GM12878 (cell line): ENCODE results near the gene SLC9B1. TPM values are rescaled to one million over a fixed set of nuclear protein-coding genes. Genes with fewer than 3 reads are reported as not detected.
"Not testable (repeated sequence)": the region's sequence is repeated elsewhere in the genome, so short reads cannot be mapped to it uniquely, and the experiment has no call there.

Experiments used
- ATAC-seq: fragments of 200-7000 bp; cut with Tn5 transposase; 3 replicates; pipeline ENCODE4 v1.9.1; 2020; ENCODE audit warnings: mild to moderate bottlenecking, moderate library complexity
- BruUV-seq: library from RNA; stranded (reverse); fragments of 400-500 nt; replicated peaks from 2 replicates; lab custom pipeline; 2021; lab: Mats Ljungman, UMichigan
- CTCF ChIA-PET: fragments of 300-600 bp; sonication (Branson Sonifier 250); formaldehyde crosslinking; extraction: SDS; loops from one replicate; lab custom pipeline; 2021; ENCODE audit warnings: inconsistent platforms; lab: Yijun Ruan, JAX
- POLR2A ChIA-PET: fragments of 350-600 bp; formaldehyde crosslinking; extraction: SDS; loops from one replicate; lab custom pipeline; 2021; ENCODE audit warnings: inconsistent platforms; lab: Charles Lee
- RAD21 ChIA-PET: fragments of 300-600 bp; sonication (Branson Sonifier 250); formaldehyde crosslinking; loops from one replicate; lab custom pipeline; 2023; ENCODE audit warnings: antibody characterized with exemption; ENCODE audit not compliant: unreplicated experiment; lab: Charles Lee
- SMC1A ChIA-PET: fragments of 300-600 bp; sonication (Branson Sonifier 250); formaldehyde crosslinking; loops from one replicate; lab custom pipeline; 2023; ENCODE audit not compliant: unreplicated experiment, uncharacterized antibody; lab: Charles Lee
- DNase-seq: peaks from one replicate; pipeline ENCODE4 v3.0.0-alpha.2; 2011; ENCODE audit warnings: low read depth, low spot score
- FAIRE-seq: peaks from 3 replicates; lab custom pipeline; 2011; peaks lifted over from hg19 to GRCh38; lab: Jason Lieb, UNC
- H2AFZ ChIP-seq: 2 replicates; pipeline ENCODE4 v1.6.0; 2011; ENCODE audit warnings: low read depth, low read length, control low read depth; ENCODE audit not compliant: control insufficient read depth
- H3K27ac ChIP-seq: 2 replicates; pipeline ENCODE4 v1.5.1; 2011; ENCODE audit warnings: control low read depth; ENCODE audit not compliant: control insufficient read depth, insufficient read depth
- H3K27me3 ChIP-seq, 2 experiments: replicated peaks in 1 of 2; 2 replicates each; pipeline versions ENCODE4 v1.6.0 to v1.6.1; 2011; ENCODE audit warnings: low read length in 1 of 2; ENCODE audit not compliant: control insufficient read depth in 2 of 2, insufficient read depth in 2 of 2
- H3K36me3 ChIP-seq, 2 experiments: 2 replicates each; pipeline ENCODE4 v1.5.1; 2011; ENCODE audit warnings: low read length in 1 of 2; ENCODE audit not compliant: control insufficient read depth in 2 of 2, insufficient read depth in 2 of 2
- H3K4me1 ChIP-seq: 2 replicates; pipeline ENCODE4 v1.6.1; 2011; ENCODE audit warnings: mild to moderate bottlenecking, low read length, moderate library complexity, mixed read lengths; ENCODE audit not compliant: control insufficient read depth, insufficient read depth
- H3K4me2 ChIP-seq: 2 replicates; pipeline ENCODE4 v1.6.0; 2011; ENCODE audit warnings: control low read depth; ENCODE audit not compliant: control insufficient read depth, insufficient read depth
- H3K4me3 ChIP-seq: fragments of 200-600 bp; sonication (generic); 2 replicates; pipeline ENCODE4 v1.5.1; 2016
- H3K79me2 ChIP-seq: 2 replicates; pipeline ENCODE4 v1.6.0; 2011; ENCODE audit warnings: low read length; ENCODE audit not compliant: control insufficient read depth, insufficient read depth
- H3K9ac ChIP-seq: 2 replicates; pipeline ENCODE4 v1.8.0; 2011; ENCODE audit warnings: low read length, control low read depth, mixed read lengths; ENCODE audit not compliant: control insufficient read depth, insufficient read depth
- H3K9me3 ChIP-seq: replicated peaks from 3 replicates; pipeline ENCODE4 v1.5.1; 2011; ENCODE audit warnings: mild to moderate bottlenecking, low read length; ENCODE audit not compliant: control insufficient read depth, insufficient read depth
- H4K20me1 ChIP-seq: 2 replicates; pipeline ENCODE4 v1.6.0; 2011; ENCODE audit not compliant: control insufficient read depth, insufficient read depth
- BCL3 ChIP-seq: IDR thresholded peaks from 2 replicates; pipeline ENCODE4 v1.6.1; 2011; ENCODE audit warnings: borderline replicate concordance, low read depth, mild to moderate bottlenecking, moderate library complexity, low read length; ENCODE audit not compliant: insufficient read depth, poor library complexity, severe bottlenecking
- MEF2B ChIP-seq: fragments of 450-650 bp; IDR thresholded peaks from 2 replicates; pipeline ENCODE4 v1.6.1; 2018; ENCODE audit warnings: mild to moderate bottlenecking, moderate library complexity; ENCODE audit not compliant: partially characterized antibody, poor library complexity, severe bottlenecking
- POU2F2 ChIP-seq: IDR thresholded peaks from 3 replicates; pipeline ENCODE4 v1.6.1; 2011; ENCODE audit warnings: low read depth, mild to moderate bottlenecking, low read length, borderline replicate concordance
- ZSCAN29 ChIP-seq: fragments of 450-650 bp; IDR thresholded peaks from 2 replicates; pipeline ENCODE4 v1.6.1; 2017; ENCODE audit warnings: mild to moderate bottlenecking, moderate library complexity
- WGBS: methylation state at CpG from one replicate; pipeline ENCODE4 v1.1.6; 2016; ENCODE audit warnings: low lambda C conversion rate; ENCODE audit not compliant: insufficient replicate concordance, insufficient coverage; ENCODE audit errors: missing lambda C conversion rate; 5-methylcytosine and 5-hydroxymethylcytosine counted together
- in situ Hi-C: fragments of 300-500 bp; cut with MboI; formaldehyde crosslinking; loops from 9 replicates; pipeline ENCODE4 v1.14.3; 2018; ENCODE audit warnings: mixed read lengths
- intact Hi-C: fragments of 100-400 bp; cut with micrococcal nuclease; formaldehyde crosslinking; loops from one replicate; pipeline ENCODE4 v1.14.2; 2022; ENCODE audit not compliant: unreplicated experiment
- polyA plus RNA-seq, 11 experiments: library from polyadenylated mRNA; depleted of rRNA in 4 of 11; unstranded in 6 of 11; stranded (reverse) in 5 of 11; fragments of >200 nt; fragmentation: Nextera tagmentation in 4 of 11; fragmentation: Illumina TruSeq in 1 of 11; extraction: Ambion mirVana in 4 of 11; extraction: Trizol in 1 of 11; gene quantifications; 1 replicate in 1 of 11; 2 replicates in 10 of 11; pipeline versions ENCODE4 v1.2.1 to v1.2.3, GENCODE V29; 2011 to 2016; ENCODE audit warnings: inconsistent platforms in 2 of 11, missing spikeins in 2 of 11, low read depth in 1 of 11
- total RNA-seq, 4 experiments: library from RNA; depleted of rRNA in 3 of 4; stranded (reverse); fragments of >200 nt in 3 of 4; fragmentation: Illumina TruSeq in 1 of 4; extraction: Trizol in 1 of 4; gene quantifications; 2 replicates each; pipeline versions ENCODE4 v1.2.1 to v1.2.3, GENCODE V29; 2013 to 2021

Gene SLC9B1
- total and polyA plus RNA-seq, 10 of the 15 experiments (the other 5 are each of a cell fraction or from before 2014, with no cell fraction given) = 1.0 to 3.5 (median 1.8) TPM

DNA sequence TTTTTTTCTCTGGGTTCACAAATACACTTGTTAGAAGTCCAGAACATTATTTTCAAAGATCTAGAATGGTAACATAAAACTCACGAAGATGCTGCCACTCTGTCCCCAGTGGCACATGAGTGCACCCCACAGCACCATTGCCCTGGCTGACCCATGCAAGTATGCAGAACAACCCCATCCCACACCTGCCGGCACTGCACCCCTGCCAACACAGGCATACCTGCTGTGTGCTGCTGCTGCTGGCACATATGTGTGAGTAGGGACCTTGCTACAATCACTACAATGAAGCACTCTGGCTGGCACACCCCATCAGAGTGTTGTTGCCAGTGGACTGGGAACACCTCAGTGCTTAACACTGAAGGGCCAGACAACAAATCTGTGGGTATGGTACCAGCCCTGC, 83.8 kb downstream of the SLC9B1 start:
- no peak for ATAC-seq
- ChIA-PET CTCF (no interaction called here), RAD21 (no interaction called here), SMC1A (no interaction called here), POLR2A (no interaction called here)
- no peaks in the 10 kb centered on the region for H3K4me1 ChIP-seq
- H4K20me1 ChIP-seq = no peaks in the 10 kb centered on the region
- no peak overlapping the region for H3K9ac ChIP-seq
- intact Hi-C loops = no loop called here
- H3K4me2 ChIP-seq = no peak overlapping the region
- no peak for FAIRE-seq
- no peaks in the 10 kb centered on the region for H3K79me2 ChIP-seq
- H2AFZ ChIP-seq = no peak overlapping the region
- in situ Hi-C loops = no loop called here
- H3K9me3 ChIP-seq = no peaks in the 10 kb centered on the region
- no peak overlapping the region for H3K27ac ChIP-seq
- H3K4me3 ChIP-seq = no peak overlapping the region
- H3K27me3 ChIP-seq = no peaks in the 10 kb centered on the region
- BruUV-seq = no TSS peak
- 97% methylated on average over 2 of the region's 2 CpGs for WGBS
- TF ChIP-seq MEF2B (no peak), ZSCAN29 (no peak), BCL3 (no peak), POU2F2 (no peak)
- TF ChIP-seq, all 136 proteins: peak for 0
- no peaks in the 10 kb centered on the region for H3K36me3 ChIP-seq
- no peak for DNase-seq

- H3K27me3 ChIP-seq, H3K4me2 ChIP-seq, H3K4me1 ChIP-seq, DNase-seq, ATAC-seq, intact Hi-C loops, H3K36me3 ChIP-seq, H4K20me1 ChIP-seq, H3K79me2 ChIP-seq, CTCF ChIA-PET, SMC1A ChIA-PET, RAD21 ChIA-PET, FAIRE-seq, in situ Hi-C loops, H3K27ac ChIP-seq, H3K9ac ChIP-seq, H2AFZ ChIP-seq, H3K4me3 ChIP-seq, H3K9me3 ChIP-seq, BruUV-seq, POLR2A ChIA-PET: not testable (repeated sequence)
- WGBS = 61% methylated on average over 8 of the region's 8 CpGs
Observed at GRCh38 chr4:102919697-102920096, 99.8 kb downstream of the SLC9B1 start.
